HG03025 (cell line): ENCODE data around the gene CREBL2.
"Not testable (repeated sequence)": the region's sequence is repeated elsewhere in the genome, so short reads cannot be mapped to it uniquely, and the experiment has no call there.

Experiments used
- ATAC-seq: cut with Tn5 transposase; IDR thresholded peaks from one replicate; pipeline ENCODE4 v1.9.1; 2021; ENCODE audit warnings: mild to moderate bottlenecking, moderate library complexity; ENCODE audit not compliant: unreplicated experiment, low FRiP score

Gene CREBL2, protein sequence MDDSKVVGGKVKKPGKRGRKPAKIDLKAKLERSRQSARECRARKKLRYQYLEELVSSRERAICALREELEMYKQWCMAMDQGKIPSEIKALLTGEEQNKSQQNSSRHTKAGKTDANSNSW

DNA sequence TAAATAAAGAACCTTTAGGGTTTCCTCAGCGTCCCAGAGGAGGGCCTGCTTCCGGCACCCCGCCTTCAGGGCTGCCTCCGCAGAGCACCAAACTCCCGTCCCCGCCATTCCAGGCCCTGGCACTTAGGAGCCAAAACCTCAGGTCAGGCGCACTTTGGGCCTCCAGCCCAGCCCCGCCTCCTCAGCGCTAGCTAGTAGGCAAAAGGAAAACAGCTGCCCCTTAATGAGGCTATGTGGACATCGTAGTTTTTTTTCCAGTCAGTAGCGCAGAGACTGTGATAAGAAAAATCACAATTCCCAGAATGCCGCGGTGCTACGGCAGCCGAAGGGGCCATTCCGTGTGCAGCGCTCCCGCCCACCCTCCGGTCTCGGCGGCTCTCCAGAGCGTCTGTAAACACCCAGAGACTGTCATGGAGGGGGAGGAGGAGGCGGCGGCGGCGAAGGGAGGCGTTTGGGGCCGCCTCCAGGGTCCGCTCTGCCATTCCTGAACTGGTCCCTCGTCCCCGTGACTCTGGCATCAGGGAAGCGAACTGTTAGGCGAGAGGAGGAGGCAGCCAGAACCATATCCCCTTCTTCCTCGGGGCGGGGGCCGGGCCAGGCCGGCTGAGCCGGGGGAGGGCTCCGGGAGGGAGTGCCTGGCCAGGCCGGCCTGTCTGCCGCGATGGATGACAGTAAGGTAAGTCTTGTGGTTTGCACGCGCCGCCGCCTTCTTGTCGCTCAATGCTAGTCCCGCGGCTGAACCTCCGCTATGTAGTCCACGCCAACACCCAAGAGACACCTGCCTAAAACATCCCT is at the start of gene CREBL2:
CREBL2 (plus strand) TSS at position 365 of the 795 bp plus-strand sequence; CDS start at position 662, 297 bp downstream.
- ATAC-seq, result peak; percentile 67

DNA sequence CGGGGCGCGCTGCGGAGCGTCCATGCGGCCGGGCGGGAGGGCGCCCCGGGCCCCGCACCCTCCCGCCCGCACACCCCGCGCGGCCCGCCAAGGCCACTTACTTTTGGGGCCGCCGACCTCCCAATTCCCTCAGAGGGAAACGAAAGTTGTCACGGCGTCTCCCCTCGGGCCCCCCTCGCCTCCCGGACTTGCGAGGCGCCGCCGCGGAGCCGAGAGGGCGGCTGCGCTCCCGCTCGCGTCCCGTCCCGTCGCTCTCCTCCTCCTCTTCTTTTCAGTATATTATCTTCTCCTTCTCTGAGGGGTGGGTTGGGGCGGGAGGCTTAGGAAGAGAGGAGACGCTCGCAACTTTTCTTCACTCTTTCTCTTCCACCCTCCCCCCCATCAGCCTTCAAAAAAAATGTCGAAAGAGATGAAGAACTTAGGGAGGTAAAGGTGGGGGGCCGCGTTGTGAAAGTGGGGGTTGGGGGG is 49.6 kb upstream of the CREBL2 start:
- ATAC-seq, result peak; percentile 0

DNA sequence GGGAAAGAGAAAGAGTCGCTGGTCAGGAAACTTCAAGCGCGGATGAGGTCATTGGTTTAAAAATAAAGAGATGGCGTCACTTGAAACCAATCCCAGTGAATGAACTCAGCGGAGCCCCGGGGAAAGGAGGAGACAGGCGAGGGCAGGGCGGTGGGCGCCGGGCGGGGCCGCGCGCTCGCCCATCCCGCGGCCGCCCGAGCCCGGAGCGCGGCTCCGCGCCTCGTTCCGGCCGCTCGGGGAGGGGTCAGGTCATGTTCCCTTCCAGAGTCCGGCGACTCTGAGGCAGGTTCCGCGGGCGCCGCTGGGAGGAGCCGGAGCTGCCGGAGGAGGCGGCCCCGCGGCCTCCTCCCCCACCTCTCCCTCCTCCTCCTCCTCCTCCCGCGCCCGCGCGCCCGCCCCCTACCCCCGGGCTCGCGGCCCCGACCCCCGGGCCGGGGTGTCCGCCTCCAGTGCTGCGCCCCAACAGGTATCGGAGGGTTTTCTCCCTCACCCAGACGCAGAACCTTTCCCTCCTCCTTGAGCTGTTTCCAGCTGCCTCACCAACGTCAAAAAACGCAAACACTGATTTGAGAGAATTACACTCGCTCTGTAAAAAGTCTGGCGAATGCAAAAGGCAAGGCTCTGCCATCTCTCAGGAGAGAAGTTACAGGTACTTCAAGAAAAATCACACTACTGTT is 49.0 kb upstream of the CREBL2 start, which contains the start of gene DUSP16:
DUSP16 (minus strand) TSS at position 279 of the 677 bp plus-strand sequence. CDS start 41,765 bp downstream, outside the sequence.
- ATAC-seq, result peak; percentile 57

DNA sequence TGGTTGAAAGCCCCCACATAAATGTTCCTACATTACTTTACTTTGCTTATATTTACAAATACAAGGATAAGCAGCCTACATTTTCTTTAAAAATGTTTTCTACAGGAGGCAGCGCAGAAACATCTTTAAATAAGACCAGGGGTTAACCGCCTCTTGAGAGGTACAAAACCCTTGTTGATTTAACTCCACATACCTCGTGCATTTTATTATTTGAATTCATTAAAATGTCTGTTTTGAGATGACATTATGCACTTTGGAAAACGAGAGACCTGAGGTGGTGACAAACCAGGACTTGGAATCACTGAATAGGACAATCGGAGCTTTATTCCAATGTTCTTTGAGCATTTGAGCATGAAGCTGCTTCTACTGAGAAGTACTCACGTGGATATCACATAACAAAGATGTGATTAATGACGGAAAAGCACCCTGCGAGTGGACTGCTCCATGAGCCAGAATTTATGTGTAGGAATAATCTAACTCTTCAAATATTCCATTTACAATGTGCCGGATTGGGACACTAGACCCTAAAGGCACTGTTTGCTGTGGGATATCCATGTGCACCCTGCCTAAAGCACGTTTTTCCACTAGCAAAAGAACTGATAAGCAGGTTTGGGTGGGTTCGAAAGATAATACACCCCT is 48.3 kb upstream of the CREBL2 start:
- ATAC-seq, result no peak

DNA sequence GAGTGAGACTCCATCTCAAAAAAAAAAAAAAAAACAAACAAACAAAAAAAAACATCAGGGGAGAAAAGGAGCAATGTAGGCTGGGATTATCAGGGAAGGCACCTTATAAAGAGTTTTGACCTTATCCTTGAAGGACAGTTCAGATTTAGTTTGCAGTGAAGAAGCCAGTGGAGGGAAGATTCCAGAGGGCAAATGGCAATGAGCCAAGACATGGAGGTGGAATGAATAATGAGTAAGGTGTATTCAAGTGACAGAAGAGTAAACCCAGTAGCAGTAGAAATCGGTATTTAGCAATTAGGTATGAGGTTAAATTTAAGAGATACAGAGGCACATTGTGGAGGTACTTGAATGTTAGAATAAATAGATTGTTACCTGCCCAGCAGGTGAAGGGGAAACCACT is 46.8 kb upstream of the CREBL2 start:
- no peak for ATAC-seq

DNA sequence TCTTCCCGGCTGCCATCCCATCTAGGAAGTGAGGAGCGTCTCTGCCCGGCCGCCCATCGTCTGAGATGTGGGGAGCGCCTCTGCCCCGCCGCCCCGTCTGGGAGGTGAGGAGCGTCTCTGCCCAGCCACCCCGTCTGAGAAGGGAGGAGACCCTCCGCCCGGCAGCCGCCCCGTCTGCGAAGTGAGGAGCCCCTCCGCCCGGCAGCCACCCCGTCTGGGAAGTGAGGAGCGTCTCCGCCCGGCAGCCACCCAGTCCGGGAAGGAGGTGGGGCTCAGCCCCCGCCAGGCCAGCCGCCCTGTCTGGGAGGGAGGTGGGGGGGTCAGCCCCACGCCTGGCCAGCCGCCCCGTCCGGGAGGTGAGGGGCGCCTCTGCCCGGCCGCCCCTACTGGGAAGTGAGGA is 45.7 kb upstream of the CREBL2 start:
- not testable (repeated sequence) for ATAC-seq

DNA sequence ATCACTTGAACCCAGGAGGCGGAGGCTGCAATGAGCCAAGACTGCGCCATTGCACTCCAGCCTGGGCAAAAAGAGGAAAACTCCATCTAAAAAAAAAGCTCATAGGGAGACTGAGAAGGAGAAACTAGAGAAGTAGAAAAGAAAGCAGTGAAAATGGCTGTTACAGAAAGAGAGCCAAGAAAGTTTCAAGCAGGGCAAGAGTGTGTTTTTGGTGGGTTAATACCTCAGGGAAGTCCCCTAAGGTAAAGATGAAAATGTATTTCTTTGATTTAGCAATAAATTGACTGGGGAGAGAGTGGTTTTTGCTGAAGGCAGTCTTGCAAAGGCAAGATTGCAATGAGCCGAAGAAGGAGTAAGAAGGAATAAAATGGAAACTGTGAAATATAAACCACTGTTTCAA is 39.0 kb upstream of the CREBL2 start:
- no peak for ATAC-seq

DNA sequence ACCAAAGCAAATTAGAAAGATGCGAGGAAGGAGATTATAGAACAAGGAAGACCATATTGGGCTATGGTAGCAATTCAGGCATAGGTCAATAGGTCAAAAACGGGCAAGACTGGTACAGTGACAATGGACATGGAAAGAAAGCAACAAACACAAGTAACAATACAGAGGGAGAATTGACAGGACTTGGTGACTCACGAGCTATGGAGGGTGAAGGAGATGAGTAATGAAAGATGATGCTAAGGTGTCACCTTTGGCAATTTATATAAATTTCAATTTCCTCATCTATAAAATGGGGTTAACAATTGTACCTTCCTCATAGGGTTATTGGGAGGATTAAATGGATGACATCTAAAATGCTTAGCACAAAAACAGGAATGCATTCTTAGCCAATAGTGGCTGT is 33.9 kb upstream of the CREBL2 start:
- ATAC-seq, result no peak

DNA sequence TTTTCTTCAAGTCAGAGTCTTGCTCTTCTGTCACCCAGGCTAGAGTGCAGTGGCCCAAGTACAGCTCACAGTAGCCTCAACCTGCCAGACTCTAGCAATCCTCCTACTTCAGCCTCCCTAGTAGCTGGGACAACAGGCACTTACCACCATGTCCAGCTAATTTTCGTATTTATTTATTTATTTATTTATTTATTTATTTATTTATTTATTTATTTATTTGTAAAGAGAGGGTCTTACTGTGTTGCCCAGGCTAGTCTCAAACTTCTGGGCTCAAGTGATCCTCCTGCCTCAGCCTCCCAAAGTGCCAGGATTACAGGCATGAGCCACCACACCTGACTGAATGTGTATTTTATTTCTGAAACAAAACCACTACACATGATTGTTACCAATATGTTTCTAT is 31.0 kb upstream of the CREBL2 start:
- ATAC-seq, result not testable (repeated sequence)

DNA sequence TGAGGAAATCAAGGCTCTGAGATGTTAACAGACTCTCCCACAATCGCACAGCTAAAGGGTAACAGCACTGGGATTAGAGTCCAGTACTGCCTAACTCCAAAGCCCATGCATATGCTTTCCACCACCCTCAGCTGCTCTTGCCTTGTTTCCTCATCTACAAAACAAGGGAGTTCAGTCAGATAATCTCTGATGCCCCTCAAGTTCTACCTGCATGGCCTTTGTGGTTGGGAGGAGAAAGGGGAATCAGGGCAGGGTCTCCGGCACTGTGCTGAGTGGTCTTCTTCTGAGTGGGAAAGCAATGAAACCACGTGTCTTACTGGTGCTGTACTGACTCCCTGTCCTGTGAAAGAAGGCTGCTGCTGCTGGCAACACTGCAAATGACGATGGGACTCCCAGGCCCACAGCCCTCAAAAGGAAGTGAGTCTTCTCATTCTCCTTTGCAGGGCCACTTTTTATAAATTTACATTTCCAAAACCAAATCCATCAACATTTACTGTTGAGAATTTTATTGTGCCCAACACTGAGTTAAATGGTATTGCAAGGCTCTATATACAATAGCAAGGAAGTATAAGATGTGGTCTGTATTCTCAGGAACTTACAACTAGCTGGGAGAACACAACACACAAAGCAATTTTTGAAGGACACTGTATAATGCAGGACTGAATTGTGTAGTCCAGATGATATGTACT is 29.3 kb upstream of the CREBL2 start:
- ATAC-seq, result no peak

DNA sequence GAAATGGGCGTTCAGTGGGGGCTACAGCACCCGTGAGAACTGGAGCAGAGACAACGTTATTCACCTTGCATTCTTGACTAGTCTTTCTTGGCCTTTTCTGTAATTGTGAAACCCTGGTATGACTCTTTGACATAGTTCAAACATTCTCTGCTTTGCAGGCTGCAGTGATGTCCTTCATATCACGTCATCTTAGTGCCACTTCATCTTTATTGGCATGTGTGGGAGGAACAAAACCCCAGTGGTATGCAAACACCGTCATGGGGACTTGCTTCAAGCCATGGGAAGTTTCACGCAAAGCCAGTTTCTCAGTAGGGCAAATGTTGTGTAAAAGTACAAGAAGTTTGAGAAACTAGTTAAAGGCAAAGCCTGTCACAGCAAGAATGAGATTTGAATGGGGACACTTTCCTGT is 28.8 kb upstream of the CREBL2 start:
- ATAC-seq, result peak; percentile 83

DNA sequence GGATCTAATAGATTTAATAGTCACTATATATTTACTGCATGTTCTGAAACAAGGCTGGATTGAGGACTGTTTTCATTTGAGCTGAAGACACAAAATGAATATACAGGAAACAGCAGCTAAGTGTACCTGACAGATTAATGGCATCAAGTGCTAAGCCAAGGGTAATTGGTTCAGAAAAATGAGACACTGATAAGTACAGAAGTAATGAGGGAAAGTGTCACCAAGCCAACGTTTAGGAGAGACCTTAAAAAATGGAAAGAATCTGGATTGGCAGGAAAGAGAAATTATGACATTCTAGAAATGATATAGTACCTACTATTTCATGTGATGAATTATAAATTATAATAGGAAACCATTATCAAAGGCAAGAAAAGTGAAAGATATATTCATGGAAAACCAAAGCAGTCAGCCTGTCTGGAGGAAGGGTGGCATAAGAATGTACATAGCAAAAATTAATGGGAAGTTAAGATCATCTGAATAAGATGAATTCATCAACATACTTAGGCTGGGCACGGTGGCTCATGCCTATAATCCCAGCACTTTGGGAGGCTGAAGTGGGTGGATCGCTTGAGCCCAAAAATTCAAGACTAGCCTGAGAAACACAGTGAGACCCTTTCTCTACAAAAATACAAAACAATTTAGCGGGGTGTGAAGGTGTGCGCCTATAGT is 28.0 kb upstream of the CREBL2 start:
- ATAC-seq, result no peak

DNA sequence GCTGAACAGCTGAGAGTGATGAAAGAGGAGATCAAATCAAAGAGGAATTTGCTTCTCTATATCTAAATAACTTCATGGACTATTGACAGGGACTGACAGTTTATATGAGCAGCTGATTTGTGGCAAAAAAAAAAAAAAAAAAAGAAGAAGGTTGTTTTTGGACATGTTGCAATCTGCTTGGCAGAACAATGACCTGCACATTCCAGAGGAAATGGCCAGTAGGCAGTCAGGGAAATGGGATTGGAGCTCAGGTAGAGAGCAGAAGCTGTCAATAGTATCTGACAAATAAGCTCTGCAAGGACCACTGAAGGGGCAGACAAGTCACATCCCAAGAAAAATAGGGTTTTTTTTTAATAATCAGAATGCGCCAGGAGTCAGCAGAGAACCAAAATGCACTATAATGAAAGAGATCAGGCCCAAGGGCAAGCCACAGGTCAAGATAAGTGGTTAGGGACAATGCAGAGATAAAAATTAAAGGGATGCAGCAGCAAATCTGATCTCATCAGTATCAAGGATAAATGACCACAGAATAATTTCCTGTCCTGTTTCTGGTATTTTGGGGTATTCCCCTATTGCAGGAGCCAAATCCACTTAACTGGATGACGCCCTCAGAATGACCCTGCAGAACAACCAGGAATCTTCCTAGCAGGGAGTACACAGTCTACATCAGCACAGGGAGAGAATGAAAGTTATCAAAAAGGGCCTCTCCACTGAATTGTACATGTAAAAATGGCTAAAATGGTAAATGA is 26.4 kb upstream of the CREBL2 start:
- ATAC-seq, result no peak

DNA sequence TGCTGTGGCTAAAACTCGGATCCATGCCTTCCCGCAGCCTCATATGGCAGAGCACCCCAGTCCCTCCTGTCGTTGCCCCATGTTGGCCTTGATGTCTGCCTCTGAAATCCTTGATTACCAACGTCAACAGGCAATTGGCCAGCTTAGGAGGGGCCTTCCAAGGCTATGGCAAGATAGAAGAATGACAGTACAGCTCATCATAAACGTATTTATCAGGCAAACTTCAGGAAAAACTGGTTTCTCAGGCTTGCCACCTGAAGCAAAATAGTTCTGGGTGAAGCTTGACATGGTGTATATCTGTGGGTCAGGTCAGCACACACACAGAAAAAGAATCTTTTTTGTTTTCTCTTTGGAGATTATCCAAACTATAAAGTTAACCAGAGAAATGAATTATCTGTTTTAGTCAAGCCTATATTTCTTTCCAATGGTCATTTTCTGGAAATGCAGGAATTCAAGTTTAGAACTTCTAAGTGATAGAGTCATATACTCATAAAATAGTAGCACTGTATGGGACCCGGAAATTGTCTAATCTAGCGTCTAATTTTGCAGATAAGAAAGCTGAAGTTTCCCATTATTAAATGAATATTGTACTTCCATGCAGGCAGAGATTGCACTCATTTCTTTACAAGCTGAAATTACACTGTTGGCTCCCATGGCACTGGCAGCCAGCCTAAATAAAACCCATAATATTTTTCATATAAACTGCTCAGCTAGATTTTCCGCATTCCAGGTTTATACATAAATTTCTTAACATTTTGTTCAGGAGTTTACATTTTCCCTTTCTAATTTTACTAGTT is 24.6 kb upstream of the CREBL2 start:
- no peak for ATAC-seq

DNA sequence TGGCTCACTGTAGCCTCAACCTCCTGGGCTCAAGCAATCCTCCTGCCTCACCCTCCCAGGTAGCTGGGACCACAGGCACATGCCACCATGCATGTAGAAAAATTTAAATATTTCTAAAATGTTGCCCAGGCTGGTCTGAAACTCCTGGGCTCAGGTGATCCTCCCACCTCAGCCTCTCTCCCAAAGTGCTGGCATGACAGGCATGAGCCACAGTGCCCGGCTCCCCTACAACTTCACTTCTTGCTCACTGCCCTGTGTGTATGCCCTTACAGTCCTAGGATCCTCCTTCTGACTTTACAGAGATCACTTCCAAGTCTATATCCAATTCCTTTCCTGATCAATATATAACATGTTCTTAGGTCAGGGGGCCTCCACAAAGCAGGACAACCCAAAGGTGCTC is 23.8 kb upstream of the CREBL2 start:
- ATAC-seq, result no peak

DNA sequence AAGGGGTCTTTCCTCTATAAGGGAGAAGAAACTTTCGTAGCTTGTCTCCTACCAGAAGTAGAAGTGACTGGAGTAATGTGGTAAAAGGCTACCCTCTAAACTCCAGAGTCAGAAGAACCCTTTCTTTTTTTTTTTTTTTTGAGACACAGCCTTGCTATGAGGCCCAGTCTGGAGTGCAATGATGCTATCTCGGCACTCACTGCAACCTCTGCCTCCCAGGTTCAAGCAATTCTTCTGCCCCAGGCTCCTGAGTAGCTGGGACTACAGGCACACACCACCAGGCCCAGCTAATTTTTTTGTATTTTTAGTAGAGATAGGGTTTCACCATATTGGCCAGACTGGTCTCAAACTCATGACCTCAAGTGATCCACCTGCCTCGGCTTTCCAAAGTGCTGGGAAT is 23.2 kb upstream of the CREBL2 start:
- ATAC-seq, result not testable (repeated sequence)

DNA sequence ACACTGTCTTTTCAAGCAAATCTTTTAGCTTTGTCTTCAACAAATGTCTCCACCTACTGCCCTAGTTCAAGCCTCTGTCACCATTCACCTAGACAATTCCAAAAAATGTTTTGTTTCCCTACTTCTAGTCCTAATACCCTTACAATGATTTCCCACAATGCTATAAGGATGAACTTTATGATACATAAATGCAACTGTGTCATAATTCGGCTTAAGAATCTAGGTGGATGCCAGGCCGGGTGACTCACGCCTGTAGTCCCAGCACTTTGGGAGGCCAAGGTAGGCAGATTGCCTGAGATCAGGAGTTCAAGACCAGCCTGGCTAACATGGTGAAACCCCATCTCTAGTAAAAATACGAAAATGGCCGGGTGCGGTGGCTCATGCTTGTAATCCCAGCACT is 20.7 kb upstream of the CREBL2 start:
- ATAC-seq, result no peak

DNA sequence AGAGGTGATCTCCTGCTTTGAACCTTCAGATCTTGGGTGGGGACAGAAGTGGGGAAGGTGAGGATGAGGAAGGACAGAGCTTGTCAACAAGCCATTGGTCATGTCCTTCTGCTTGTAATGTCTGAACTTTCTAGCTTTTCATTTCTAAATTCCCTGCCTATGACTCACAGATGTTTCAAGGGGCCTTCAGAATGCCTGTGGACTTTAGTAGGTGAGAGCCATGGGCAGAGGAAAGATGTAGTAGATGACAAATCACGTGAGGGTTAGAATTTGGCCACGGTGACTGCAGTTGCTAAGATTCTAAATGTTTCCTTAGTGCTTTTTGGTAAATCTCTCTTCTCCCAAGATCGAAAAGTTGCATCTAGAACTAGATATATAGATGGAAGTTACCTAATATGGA is 18.7 kb upstream of the CREBL2 start:
- ATAC-seq, result no peak
